Astrocyte of the cerebellum (primary cell): ENCODE data around the gene HECTD4.
A peak's percentile ranks its signal among the peaks of the same experiment; 100 is the strongest.

Experiments used
- DNase-seq: peaks from one replicate; pipeline ENCODE4 v3.0.0-alpha.2; 2011; ENCODE audit warnings: low read depth
- H3K4me3 ChIP-seq: 2 replicates; pipeline ENCODE4 v1.5.1; 2011; ENCODE audit warnings: mild to moderate bottlenecking, low read depth, low read length, moderate library complexity
- CTCF ChIP-seq: IDR thresholded peaks from 2 replicates; pipeline ENCODE4 v1.5.1; 2012; ENCODE audit warnings: low read length, low read depth, moderate library complexity, mild to moderate bottlenecking; ENCODE audit errors: missing control alignments
- in situ Hi-C: cut with HindIII; loops from 2 replicates; pipeline ENCODE4 v1.10.0; 2017; ENCODE audit warnings: low sequenced_read_pairs

The HECTD4 gene

GRCh38 chr12:112126911-112127310 is 255.3 kb downstream of the HECTD4 start:
- no peak for DNase-seq
- TF ChIP-seq CTCF = no peak
- in situ Hi-C loops = no loop called here
- H3K4me3 ChIP-seq = peak overlapping the region; percentile 93

GRCh38 chr12:112126000-112126438 is 256.2 kb downstream of the HECTD4 start:
- no peak for TF ChIP-seq CTCF
- in situ Hi-C loops = no loop called here
- no peak for DNase-seq
- H3K4me3 ChIP-seq = peak overlapping the region; percentile 93

- DNase-seq = peak; percentile 84
- peak within 1 kb of the TSS; percentile 93 for H3K4me3 ChIP-seq
- TF ChIP-seq CTCF = no peak
- in situ Hi-C loops = no loop called here
Observed at GRCh38 chr12:112125250-112125999, 256.8 kb downstream of the HECTD4 start, which contains the start of gene TRAFD1. Gene TRAFD1 (plus strand): TSS chr12:112125560. CDS start chr12:112130523, 4,963 bp downstream.

GRCh38 chr12:112124918-112125249 is 257.3 kb downstream of the HECTD4 start:
- H3K4me3 ChIP-seq = peak overlapping the region; percentile 93
- DNase-seq = no peak
- in situ Hi-C loops = no loop called here

GRCh38 chr12:112122823-112123690 is 259.2 kb downstream of the HECTD4 start:
- no peak for TF ChIP-seq CTCF
- in situ Hi-C loops = no loop called here
- H3K4me3 ChIP-seq = no peak overlapping the region
- DNase-seq = no peak

More at GRCh38 chr12:112124918-112125249, 257.3 kb downstream of the HECTD4 start:
- TF ChIP-seq CTCF = no peak

GRCh38 chr12:112121780-112122565 is 260.3 kb downstream of the HECTD4 start:
- peak; percentile 36 for DNase-seq
- no peak overlapping the region for H3K4me3 ChIP-seq
- in situ Hi-C loops = no loop called here
- no peak for TF ChIP-seq CTCF
